Measurements from ENCODE around the gene SETBP1.

SETBP1 gene

GRCh38 chr18:44841752-44842587, 161.3 kb downstream of the SETBP1 start:
- no peak for DNase-seq (ENCODE audit: low read depth in 2 of 2)

- no peak for DNase-seq (ENCODE audit: low read depth in 2 of 2)
Measured at GRCh38 chr18:44842588-44843412, 162.1 kb downstream of the SETBP1 start.

DNA sequence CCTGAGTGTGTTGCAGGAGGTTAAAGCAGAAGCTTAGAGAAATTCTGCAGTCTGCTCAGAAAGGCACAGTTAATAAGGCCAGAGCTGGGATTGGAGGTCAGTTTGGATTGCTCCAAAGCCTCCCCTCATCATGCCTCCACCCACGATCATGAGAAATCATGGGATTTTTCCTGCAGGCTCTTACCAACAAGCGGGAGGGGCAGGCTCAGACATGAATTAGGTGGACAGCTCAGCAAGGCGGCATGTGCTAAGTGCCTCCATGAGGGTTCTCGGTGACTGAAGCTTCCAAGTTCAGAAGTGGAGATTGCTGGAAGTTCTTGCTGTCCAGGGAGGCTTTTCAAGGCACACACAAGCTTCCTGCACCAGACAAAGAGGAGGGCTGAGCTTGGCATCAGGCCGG, 163.8 kb downstream of the SETBP1 start:
- no peak for DNase-seq (ENCODE audit: low read depth in 2 of 2)

DNA sequence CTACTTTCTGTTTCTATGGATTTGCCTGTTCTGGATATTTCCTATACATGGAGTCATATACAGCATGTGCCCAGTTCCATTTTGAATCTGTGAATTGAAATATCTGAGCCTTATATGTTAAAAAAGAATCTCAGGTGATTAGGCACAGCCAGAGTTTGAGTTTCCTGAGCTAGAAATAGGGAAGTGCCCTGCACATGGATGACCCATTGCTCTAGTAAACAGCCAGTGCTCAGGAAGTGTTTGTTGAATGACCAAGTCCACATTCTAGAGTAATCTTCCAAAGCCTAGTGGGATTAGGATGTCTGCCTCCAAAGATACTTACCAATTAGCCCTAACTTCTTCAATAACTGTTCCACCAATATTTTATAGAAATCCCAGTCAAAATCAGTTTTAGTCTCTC, 165.8 kb downstream of the SETBP1 start:
- no peak for DNase-seq (ENCODE audit: low read depth in 2 of 2)

GRCh38 chr18:44848644-44849335, 168.1 kb downstream of the SETBP1 start:
- DNase-seq (ENCODE audit: low read depth in 2 of 2), result no peak

- no peak for DNase-seq (ENCODE audit: low read depth in 2 of 2)
Measured at GRCh38 chr18:44849361-44849760, 168.7 kb downstream of the SETBP1 start.

GRCh38 chr18:44850001-44850400, 169.3 kb downstream of the SETBP1 start:
- no peak for DNase-seq (ENCODE audit: low read depth in 2 of 2)

DNA sequence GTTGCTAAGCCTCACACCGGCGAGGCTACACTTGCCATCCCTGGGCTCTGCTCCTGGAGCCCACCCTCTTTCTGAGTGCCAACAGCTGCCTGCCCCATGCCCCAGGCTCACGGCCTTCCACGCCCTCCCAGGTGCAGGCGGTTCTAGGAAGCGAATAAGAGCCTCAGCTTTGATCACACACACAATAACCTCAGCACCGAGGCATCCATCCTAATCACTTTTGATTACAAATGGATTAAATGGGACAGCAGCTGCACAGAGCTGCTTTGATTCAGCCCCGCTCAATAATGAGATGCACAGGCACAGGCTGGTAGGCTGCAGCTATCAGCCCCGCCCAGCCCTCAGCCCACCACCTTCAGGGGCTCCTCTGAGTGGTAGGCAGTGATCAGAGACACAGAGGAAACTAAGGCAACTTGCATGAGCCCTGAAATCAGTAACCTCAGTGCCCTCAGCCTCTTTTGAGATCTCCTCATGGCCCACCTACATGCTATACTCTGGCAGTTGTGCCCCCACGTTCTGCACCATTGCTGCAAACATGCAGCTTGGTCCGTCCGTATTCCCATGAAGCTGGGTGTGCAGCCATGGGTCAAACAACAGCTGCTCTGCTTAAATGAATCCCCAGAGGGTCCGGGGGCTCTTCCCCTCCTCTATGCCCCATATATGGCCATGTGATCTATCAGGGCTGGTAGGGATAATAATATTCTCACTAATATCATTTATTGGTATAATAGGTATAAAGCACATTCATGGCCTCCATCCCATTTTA, 171.4 kb downstream of the SETBP1 start:
- no peak for DNase-seq (ENCODE audit: low read depth in 2 of 2)

- DNase-seq (ENCODE audit: low read depth in 2 of 2), result no peak
Measured at GRCh38 chr18:44852818-44853217, 172.1 kb downstream of the SETBP1 start.

- no peak for DNase-seq (ENCODE audit: low read depth in 2 of 2)
Measured at GRCh38 chr18:44853430-44853829, 172.7 kb downstream of the SETBP1 start.

DNA sequence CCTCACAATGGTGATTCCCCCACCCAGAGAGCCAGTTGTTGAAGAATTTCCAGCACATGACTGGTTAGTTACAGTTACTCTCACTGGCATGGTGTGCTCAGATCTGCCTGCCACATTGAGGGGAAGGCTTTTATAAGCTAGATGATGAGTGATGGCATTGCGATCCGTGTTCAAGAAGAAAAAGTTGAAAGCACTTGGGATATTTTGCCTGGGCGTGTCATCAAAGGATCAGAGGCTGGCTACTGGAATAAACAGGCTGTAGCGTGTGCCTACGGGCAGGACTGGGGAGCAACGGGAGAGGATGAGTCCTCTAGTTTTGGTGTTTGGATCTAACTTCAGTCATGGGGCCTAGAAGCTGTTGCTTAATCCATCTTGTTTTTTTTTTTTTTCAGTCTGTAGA, 175.0 kb downstream of the SETBP1 start:
- DNase-seq (ENCODE audit: low read depth in 2 of 2), result no peak

DNA sequence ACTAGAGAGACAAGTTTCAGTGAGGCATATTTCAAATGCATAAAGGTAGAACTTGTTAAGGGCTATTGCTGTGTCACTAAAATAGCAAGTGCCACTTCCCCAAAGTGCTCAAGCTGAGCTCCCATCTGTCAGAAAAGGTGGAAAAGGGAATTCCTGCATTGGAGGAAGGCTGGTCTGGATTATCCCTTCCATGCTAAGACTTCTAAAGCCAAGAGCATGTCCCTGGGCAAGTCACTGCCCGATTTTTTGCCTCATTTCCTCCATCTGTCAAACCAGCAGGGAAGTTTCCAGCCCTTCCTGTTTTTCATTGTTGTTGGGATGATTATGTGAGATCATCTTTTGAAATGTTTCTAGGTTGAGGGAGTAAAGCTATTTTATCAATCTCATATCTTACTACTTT, 175.5 kb downstream of the SETBP1 start:
- no peak for DNase-seq (ENCODE audit: low read depth in 2 of 2)

DNA sequence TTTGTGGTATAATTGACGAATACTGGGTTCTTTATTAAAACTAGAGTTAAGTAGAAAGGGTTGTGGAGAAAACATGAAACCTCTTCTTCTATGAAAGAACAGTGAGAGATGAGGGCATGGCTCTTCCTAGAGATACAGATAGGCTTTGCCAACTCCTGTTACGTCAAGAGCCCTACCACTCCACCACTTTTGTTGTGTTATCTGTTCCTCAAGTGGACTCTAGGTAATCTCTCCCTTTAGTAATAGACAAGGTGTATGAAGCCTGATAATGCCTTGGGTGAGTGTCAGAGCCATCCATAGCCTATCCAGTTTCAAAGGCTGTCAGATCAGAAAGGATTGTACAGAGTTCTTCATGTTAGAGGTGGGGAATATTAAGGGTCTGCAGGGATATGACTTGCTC, 176.4 kb downstream of the SETBP1 start:
- DNase-seq (ENCODE audit: low read depth in 2 of 2), result no peak

GRCh38 chr18:44857744-44858491, 177.2 kb downstream of the SETBP1 start:
- DNase-seq (ENCODE audit: low read depth in 2 of 2), result no peak

GRCh38 chr18:44859263-44859662, 178.6 kb downstream of the SETBP1 start:
- DNase-seq (ENCODE audit: low read depth in 2 of 2), result no peak

DNA sequence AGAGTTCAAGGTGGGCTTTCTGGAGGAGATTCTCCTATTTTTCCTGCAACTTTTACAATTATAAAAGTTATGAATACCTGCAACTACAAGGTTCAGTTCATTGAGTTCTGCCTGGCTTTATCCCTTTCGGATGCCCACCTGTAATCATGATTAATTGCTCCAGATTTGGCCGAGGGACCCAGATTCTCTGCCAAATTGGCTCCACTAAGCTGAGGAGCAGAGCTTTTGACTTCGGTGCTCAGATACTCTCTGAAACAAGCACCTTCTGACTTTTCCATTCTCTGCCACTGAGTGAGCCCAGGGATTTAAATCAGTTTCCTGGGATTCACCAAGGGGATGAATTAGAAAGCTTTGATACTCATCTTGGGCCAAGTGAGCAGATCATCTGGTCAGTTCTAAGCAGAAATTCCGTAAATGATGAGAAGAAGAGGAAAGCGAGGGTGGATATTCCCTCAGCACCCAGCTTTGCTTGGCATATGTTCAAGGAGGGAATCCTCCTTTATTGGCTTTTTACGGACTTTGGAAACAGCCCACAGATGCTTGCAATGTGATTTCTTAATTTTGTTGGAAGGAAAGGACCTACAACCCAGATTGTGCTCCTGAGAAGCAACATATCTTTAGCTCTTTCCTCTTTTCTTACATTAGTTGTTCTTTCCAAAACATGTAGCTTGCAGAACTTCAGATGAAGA, 179.2 kb downstream of the SETBP1 start:
- DNase-seq (ENCODE audit: low read depth in 2 of 2), result no peak

DNA sequence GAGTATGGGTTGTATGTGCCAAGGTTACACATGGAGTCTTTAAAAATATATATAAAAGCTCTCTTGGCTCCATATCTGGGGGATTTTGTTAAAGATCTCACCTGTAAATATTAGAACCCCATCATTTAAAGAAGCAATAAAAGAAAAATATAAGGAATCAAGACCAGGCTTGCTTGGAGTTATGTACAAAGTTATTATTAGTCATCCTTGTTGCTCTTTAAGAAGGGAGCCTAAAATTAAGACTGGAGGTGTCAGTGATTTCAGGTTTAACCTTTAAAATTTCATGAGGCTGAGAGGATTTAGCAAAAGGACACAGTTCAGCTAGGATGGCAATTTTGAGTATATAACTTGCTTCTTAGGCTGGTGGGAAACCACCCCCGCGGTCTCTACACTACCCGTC, 181.4 kb downstream of the SETBP1 start:
- no peak for DNase-seq (ENCODE audit: low read depth in 2 of 2)

GRCh38 chr18:44866103-44866502, 185.4 kb downstream of the SETBP1 start:
- no peak for DNase-seq (ENCODE audit: low read depth in 2 of 2)

GRCh38 chr18:44869533-44869932, 188.8 kb downstream of the SETBP1 start:
- no peak for DNase-seq (ENCODE audit: low read depth in 2 of 2)

Measured in stimulated activated CD4-positive, alpha-beta T cell treated with anti-CD3 and anti-CD28 coated beads, Interleukin-1b, Interleukin-23, amount 100 ng/mL, for 4 hours (primary cell).